Endometrial microvascular endothelial cells (primary cell): ENCODE measurements around the gene GPR162. TPM values are rescaled to one million over a fixed set of nuclear protein-coding genes. Genes with fewer than 3 reads are reported as not detected.

Experiments
- in situ Hi-C: cut with HindIII; loops from 2 replicates; pipeline ENCODE4 v1.10.0; 2017; ENCODE audit warnings: low sequenced_read_pairs, low pct_unique_long_range_greater_than_20kb; ENCODE audit errors: inconsistent ontology term
- total RNA-seq: library from RNA; depleted of rRNA; stranded (reverse); fragments of >200 nt; gene quantifications from one replicate; pipeline ENCODE4 v1.2.3, GENCODE V29; 2015; ENCODE audit errors: inconsistent ontology term

The GPR162 gene
- total RNA-seq, 1 donor from 2014 or later = 0.19 TPM

- in situ Hi-C loops = no loop called here
These were observed 8.8 kb downstream of the GPR162 start for GRCh38 chr12:6830286-6830890.

DNA sequence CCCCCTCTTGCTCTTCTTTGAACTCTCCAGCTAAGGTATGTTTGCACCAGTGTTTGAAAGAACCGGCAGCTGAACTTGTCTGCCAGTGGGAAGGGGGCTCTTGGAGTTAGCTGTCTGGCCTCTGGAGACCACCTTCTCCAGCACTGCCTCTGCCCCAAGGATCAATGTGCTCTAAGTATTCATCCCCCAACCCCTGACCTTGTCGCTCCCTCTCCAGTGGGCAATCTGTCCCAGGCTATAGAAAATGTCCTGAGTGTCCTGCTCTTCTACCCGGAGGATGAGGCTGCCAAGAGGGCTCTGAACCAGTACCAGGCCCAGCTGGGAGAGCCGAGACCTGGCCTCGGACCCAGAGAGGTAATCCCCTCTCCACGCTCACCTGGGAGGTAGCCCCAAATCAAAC, 9.4 kb downstream of the GPR162 start:
- in situ Hi-C loops = no loop called here

GRCh38 chr12:6831450-6831995, 9.9 kb downstream of the GPR162 start:
- in situ Hi-C loops = no loop called here

DNA sequence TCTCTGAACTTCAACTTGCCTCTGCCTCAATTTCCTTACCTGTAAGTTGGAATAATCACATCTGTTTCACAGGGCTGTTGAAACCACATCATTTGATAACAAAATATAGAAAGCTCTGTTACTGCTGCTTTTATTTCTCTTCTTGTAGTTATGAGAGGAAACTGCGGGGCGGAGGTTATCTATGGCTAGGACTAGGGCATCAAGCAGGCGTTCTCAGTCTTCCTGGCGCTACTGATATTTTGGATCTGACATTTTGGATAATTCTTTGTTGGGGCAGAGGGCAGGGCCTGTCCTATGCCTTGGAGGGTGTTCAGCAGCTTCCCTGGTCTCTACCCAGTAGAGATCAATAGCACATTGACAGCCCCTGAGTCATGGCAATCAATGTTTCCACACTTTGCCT, 10.5 kb downstream of the GPR162 start:
- in situ Hi-C loops = no loop called here

DNA sequence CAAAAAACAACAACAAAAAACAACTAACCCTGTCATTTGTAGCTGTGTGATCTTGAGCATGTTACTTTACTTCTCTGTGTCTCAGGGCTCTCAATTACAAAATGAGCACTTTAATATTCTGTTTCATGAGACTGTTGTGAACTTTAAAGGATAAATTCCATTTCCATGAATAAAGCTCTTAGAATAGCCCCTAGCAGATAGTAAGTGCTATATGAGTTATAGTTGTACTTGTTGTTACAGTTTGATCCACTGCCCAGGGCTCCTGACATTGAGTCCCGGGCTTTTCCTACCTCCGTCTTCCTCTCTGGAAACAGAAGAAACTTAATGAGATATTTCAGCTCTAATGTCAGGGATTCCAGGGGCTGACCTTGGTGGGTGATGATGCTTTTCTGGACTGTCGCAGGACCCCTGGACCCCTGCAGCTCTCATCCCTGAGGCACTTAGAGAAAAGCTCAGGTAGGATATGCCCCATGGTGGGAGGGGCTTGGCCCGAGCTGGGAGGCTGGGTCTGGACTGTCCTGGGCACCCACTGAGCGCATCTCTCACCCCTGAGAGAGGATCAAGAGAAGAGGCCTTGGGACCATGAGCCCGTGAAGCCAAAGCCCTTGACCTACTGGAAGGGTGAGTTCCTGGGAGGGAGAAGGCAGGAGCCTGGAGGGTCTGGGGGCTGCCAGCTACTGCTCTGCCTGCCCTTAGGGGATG, 11.7 kb downstream of the GPR162 start:
- in situ Hi-C loops = no loop called here

- in situ Hi-C loops = no loop called here
These were observed 12.6 kb downstream of the GPR162 start for GRCh38 chr12:6834254-6834653.

GRCh38 chr12:6834873-6835272, 13.3 kb downstream of the GPR162 start:
- in situ Hi-C loops = no loop called here

DNA sequence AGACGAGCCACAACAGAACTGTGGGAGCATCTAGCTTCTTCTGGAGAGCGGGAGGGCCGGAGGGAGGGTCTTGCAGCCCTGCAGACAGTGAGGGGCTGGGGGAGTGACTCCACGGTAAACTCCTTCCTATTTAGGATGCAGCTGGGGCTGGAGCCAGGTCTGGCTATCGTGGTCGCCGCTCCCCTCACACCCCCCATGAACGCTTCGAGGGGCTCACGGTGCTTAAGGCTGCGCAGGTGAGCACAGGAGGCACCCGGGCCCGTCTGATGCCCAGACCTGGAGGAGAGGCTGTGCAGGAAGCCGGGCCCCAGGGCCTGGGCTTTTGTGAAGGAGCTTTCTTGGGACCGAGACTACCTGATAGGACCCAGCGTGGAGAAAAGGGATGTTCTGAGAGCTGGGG, 15.2 kb downstream of the GPR162 start:
- in situ Hi-C loops = no loop called here

GRCh38 chr12:6837370-6838060, 15.9 kb downstream of the GPR162 start:
- in situ Hi-C loops = no loop called here

DNA sequence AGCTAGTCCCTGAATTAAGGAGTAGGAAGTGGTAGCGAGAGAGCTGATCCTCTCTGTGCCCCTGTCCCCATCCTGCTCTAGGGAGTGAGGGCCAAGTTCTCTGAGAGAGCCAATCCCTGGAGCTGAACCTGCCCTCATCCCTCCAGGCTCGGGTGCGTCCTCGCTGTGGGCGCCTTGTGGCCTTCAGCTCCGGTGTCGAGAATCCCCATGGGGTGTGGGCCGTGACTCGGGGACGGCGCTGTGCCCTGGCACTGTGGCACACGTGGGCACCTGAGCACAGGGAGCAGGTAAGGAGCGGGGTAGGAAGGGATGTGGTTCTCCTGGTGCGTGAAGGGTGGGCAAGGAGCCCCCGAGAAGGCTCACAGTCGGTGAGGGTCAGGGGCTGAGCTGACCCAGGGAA, 17.2 kb downstream of the GPR162 start:
- in situ Hi-C loops = no loop called here

GRCh38 chr12:6839482-6840201, 18.0 kb downstream of the GPR162 start:
- in situ Hi-C loops = no loop called here

- in situ Hi-C loops = no loop called here
These were observed 18.7 kb downstream of the GPR162 start for GRCh38 chr12:6840330-6840729.

GRCh38 chr12:6840761-6841515, 19.3 kb downstream of the GPR162 start, which contains the start of gene GNB3:
TSS of gene GNB3 (plus strand) at chr12:6840925. CDS start at chr12:6841288, 363 bp downstream.
- in situ Hi-C loops = no loop called here

DNA sequence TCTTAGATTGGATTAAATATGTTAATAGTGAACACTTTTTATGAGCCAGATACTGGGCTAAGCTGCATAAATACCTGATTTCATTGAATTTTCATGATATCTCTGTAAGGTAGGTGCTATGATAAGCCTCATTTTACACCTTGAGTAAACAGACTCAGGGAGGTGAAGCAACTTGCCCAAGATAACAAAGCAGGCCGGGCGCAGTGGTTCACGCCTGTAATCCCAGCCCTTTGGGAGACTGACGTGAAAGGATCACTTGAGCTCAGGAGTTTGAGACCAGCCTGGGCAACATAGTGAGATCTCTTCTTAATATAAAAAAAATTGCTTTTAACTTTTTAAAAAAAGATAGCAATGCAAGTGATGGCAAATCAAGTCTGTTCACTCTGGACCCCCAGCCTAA, 20.5 kb downstream of the GPR162 start:
- in situ Hi-C loops = no loop called here

DNA sequence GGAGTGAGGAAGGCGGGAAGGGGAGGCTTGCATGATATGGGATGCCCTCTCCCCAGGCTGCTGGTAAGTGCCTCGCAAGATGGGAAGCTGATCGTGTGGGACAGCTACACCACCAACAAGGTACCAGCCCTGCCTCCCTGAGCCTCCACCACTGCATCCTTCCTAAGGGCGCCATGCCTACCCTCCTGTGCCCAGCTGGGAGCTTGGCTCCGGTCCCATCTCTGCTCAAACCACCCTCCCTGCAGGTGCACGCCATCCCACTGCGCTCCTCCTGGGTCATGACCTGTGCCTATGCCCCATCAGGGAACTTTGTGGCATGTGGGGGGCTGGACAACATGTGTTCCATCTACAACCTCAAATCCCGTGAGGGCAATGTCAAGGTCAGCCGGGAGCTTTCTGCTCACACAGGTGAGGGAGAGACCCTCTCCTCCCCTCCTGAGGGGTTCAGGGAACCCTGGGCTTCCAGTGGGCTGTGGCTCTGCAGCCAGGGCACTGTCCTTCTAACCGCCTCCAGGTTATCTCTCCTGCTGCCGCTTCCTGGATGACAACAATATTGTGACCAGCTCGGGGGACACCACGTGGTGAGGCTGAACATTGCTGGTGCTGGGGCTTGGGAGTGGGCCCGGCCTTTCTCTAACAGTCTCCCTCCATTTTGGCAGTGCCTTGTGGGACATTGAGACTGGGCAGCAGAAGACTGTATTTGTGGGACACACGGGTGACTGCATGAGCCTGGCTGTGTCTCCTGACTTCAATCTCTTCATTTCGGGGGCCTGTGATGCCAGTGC, 21.7 kb downstream of the GPR162 start:
- in situ Hi-C loops = no loop called here

GRCh38 chr12:6845395-6845794, 23.8 kb downstream of the GPR162 start:
- in situ Hi-C loops = no loop called here

DNA sequence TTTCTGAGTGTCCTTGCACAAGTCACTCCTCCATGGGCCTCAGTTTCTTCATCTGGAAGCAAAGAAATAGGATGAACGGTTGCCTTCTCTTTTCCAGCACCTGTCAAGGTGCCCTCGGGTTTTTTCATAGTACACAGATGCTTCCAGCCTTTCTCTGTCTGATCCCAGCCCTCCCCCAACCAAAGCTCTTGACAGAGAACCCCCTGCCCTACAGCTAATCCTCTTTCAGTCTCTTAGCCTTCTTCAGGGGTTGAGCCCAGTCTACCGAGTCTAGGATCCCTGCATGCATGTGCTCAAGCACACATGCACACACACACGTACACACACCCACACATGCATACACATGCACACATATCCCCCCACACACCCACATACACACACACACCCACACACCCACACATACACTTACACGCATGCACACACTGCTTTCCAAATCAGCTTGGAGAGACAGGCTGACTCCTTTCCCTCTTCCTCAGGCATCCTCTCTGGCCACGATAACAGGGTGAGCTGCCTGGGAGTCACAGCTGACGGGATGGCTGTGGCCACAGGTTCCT, 24.8 kb downstream of the GPR162 start:
- in situ Hi-C loops = no loop called here

DNA sequence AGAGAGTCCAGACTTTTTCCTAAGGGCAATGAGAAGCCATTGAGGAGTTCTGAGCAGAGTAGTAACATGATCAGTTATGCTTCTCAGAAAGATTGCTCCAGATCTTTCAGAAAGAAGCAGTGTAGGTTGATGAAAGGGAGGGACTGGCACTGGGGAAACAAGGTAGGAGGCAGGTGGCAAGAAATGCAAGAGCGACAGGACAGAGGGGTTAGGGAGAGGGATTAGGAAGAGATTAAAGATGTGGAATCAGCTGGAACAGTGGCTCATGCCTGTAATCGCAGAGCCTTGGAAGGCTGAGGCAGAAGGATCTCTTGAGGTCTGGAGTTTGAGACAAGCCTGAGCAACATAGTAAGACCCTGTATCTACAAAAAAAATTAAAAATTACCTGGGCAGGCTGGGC, 26.1 kb downstream of the GPR162 start:
- in situ Hi-C loops = no loop called here
